HG02678 (cell line): ENCODE results near the gene FAAP20.
A peak's percentile ranks its signal among the peaks of the same experiment; 100 is the strongest.

Experiments used
- ATAC-seq: cut with Tn5 transposase; IDR thresholded peaks from one replicate; pipeline ENCODE4 v1.9.1; 2021; ENCODE audit warnings: mild to moderate bottlenecking, moderate library complexity; ENCODE audit not compliant: unreplicated experiment

Gene FAAP20

DNA sequence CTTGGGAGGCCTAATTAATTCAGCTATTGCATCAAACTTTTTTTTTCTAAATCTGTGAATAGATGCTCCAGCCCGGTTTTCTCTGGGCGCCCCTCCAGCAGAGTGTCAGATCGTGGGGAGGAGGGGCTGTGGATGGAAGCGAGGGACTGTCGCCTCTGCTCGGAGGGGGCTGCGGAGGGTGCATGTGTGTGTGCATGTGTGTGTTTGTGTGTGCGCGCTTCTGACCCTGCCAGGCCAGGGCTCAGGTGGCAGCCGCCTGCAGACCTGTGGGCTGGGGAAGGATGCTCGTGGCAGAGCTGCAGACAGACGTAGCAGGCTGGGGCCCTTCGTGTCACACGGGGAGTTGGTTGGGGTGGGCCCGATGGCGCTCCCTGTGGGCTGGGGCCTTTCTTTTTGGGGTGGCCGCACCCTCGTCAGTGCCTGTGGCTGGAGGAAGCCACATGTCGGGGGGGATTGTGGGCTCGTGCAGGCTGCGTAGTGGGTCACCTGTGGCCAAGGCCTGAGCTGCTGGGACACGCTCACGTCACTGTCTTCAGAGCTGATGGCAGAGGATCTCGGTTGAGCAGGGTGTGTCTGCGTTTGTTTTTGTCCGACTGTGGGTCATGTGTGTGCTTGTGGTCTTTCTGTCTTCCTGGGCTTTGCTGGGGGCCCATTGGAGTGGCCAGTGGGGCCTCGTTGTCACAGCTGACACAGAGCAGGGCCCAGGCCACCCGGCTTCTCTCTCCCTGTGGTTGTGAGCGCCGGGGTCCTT lies 36.4 kb upstream of the FAAP20 start:
- ATAC-seq = no peak

DNA sequence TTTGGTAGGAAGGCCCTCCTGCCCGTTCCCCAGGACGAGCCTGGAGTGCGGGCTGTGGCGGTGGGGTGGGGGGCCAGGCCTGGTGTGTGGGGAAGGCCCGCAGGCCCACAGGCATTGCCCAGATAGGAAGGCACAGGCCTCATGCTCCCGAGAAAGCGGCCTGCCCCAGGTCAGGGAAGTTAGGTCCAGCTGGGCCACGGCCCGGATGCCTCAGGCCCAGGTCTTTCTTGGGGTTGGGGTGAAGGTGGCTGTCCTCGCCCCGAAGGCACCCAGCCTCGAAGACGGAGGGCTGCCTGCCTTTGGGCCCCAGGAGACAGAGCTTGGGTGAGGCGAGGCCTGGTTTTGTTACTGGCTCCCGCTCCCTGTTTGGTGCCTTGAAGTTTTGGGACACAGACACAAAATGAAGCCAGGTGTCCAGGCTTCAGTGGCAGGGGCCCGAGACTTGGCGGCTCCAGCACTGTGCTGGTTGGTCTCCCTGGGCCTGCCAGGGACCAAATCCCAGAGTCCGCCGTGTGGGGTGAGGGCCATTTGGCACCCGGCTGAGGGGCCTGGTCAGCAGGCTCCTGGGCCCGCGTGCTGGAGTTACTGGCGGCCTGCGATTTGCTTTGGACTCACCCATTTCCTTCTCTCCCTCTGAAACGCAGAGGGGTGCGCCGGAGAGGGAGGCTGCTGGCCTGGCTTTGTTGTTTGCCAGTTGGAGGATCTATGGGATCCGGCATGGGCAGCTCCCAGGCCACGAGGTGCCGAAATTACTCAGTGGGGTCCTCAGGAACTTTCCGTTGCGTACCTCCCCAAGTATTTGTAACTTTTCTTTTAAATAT lies 35.5 kb upstream of the FAAP20 start:
- ATAC-seq = no peak

DNA sequence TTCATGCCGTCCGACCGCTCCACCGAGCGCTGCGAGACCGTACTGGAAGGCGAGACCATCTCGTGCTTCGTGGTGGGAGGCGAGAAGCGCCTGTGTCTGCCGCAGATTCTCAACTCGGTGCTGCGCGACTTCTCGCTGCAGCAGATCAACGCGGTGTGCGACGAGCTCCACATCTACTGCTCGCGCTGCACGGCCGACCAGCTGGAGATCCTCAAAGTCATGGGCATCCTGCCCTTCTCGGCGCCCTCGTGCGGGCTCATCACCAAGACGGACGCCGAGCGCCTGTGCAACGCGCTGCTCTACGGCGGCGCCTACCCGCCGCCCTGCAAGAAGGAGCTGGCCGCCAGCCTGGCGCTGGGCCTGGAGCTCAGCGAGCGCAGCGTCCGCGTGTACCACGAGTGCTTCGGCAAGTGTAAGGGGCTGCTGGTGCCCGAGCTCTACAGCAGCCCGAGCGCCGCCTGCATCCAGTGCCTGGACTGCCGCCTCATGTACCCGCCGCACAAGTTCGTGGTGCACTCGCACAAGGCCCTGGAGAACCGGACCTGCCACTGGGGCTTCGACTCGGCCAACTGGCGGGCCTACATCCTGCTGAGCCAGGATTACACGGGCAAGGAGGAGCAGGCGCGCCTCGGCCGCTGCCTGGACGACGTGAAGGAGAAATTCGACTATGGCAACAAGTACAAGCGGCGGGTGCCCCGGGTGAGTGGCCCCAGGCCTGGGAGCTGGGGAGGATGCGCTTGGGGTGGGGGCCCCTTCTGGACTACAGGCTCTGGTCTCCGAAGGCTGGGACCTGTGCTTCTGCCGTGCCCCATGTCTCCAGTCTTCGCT lies 34.7 kb upstream of the FAAP20 start:
- no peak for ATAC-seq

DNA sequence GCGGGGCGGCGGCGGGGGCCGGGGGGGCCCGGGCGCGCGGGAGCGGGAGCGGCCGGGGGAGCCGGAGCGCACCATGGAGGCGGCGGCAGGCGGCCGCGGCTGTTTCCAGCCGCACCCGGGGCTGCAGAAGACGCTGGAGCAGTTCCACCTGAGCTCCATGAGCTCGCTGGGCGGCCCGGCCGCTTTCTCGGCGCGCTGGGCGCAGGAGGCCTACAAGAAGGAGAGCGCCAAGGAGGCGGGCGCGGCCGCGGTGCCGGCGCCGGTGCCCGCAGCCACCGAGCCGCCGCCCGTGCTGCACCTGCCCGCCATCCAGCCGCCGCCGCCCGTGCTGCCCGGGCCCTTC lies 34.1 kb upstream of the FAAP20 start:
- no peak for ATAC-seq

DNA sequence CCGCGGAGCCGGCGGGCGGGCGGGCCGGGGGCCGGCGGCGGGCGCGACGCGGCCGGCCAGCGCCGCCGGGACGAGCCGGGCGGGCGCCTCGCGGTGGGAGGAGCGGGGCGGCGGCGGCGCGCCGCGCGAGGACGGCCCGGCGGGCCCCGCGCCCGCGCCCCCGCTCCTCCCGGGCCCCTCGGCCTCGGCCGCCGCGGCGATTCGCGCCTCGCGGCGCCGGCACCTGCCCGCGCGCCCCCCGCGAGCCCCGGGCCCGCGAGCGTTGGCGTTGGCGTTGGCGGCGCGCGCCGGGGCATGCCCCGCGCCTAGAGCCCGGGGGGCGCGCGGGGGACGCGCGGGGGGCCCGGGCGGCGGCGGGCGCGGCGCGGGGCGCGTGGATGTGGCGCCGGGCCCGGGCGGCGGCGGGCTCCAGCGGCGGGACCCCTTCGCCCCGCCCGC lies 33.6 kb upstream of the FAAP20 start, which contains the start of gene SKI:
SKI (plus strand) TSS at position 163 of the 438 bp plus-strand sequence. CDS start 448 bp downstream, outside the sequence.
- no peak for ATAC-seq

DNA sequence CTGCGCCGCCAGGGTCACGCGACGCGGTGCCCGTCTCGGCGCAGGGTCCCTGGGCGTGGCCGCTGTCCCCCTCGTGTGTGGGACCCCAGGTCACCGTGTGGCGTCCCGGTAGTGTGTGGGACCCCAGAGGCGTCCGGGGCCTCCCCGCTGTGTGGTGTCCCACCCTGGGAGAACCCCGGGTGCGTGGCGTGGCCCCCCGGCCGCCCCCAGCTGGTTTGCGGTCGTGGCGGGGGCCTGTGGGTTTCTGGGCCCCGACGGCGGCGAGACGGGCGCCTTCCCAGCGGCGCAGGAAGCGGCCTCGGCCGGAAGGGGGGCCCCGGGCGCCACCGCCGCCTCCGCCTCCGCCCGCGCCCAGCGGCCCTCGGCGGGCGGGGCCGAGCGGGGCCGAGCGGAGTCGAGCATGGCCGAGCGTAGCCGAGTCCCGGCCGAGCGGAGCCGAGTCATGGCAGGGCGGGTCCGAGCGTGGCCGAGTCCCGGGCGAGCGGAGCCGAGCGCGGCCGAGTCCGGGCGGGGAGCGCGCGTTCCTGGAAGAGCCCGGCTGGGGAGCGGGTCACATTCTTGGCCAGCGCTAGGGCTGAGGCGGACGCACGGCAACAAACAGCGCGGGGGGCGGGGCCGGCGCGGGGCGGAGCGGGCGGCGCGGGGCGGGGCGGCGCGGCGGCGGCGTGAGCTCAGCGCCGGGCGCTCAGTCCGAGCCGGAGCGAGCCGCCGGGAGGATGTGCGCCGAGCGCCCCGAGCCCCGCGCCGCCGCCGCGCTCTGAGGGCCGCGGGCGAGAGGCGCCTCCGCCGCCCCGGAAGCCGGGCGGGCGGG lies 33.0 kb upstream of the FAAP20 start:
- ATAC-seq = peak; percentile 84

DNA sequence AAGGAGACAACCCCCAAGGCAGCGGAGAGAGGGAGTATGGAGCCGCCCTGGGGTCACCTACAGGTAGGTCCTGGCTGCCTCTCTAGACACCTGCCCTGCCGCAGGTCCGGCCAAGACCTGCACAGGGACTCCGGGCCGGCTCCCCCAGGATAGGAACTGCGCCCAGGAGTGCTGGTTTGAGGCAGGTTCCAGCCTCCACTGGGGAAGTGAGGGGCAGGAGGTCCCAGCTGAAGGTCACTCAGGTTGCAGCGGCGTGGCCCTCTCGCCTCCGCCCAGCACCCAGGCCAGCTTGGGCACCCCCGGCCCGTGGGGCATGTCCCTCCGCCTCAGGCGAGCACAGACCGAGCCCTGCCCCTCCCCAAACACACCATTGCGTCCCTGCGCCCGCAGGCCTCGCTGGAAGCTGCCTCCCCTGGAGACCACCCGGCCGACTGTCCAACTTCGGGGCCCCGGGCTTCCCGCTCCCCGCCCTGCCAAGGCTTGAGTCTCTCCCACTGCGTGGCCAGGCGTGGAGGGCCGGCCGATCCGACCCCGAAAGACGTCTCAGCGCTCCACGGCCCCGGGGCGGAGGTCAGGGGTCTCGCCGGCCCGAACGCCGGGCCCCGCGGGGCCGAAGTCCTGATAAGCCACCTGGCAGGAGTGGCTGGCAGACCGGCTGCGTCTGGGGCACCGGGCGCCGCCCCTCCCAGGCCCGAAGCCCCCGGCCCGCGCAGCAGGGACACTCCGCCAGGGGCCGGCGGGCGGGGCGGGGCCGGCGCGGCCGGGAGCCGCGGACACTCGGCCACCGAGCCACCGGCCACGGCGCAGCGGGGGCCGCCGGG lies 32.2 kb upstream of the FAAP20 start:
- peak; percentile 3 for ATAC-seq

DNA sequence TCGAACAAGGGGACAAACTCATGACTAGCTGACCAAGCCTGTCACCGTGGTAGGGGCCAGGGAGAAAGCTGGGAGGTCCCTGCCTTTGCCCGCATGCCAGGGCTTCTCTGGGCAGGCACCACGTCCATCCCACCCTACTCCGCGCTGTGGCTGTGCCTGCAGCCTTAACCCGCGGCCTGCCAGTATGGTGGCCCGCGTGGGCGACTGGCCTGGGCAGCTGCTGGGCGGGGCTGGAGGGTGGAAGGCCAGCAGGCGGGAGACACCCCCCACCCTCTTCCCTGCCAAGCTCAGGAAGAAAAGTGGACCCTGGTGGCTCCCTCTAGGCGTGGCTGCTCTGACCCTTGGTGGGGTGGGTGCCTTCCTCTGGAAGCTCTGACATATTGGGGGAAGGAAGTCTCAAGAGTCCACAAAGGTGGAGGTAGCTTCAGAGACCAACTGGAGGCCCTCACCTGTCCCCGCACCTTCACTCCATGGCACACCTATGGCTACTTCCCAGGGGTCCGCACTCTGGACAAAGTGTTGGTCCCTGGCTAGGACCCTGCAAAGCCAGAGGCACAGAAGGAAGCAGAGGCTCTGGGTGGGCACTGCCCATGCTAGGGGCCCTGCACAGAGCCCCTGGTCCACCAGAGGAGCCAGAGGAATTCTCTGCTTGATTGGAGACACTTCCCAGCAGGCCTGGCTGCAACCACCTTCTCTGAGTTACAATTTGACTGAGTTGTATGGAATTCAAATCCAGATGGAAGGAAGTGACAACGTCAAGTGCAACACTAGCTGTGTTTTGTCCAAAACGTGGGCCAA lies 30.3 kb upstream of the FAAP20 start:
- no peak for ATAC-seq

DNA sequence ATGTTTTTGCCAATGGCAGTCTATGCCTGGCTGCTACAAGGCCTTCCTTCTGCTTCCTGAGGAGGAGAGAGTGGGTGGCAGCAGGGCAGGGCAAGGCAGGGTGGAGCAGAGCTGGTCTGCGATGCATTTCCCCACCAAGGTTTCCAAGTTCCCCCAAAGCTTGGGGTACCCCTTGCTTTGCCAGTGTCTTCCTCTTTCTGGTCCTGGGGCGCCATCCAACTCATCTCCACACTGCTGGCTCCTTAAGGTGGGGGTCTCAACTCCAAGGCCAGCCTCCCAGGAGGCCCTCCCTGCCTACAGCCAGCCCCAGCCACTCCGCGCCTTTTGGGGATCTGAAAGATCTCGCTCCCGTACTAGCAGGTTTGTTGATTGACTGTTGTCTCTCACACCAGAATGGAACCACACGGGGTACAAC lies 29.6 kb upstream of the FAAP20 start:
- no peak for ATAC-seq

DNA sequence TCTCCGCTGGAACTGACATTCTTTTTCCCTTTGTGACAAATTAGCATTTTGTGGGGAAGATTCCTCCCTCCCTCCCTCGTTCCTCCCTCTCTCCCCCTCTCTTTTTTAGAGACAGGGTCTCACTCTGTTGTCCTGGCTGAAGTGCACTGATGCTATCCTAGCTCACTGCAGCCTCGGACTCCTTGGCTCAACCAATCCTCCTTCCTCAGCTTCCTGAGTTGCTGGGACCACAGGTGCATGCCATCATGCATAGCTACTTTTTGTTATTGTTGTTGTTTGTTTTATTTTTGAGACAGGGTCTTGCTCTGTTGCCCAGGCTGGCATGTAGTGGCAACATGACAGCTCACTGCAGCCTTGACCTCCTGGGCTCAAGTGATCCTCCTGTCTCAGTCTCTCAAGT lies 26.7 kb upstream of the FAAP20 start:
- no peak for ATAC-seq

DNA sequence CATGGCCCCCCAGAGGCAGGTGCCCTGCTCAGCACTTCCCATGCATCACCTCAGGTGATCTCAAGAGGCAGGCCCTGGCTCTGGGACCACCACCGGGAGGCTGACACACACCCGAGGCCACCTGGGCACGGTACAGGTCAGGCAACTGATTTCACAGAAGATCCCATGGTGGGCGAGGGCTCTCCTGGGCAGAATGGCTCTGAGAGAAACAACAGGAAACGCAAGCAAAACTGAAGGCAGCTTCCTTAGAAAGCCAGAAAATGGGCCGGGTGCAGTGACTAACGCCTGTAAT lies 22.1 kb upstream of the FAAP20 start:
- no peak for ATAC-seq

DNA sequence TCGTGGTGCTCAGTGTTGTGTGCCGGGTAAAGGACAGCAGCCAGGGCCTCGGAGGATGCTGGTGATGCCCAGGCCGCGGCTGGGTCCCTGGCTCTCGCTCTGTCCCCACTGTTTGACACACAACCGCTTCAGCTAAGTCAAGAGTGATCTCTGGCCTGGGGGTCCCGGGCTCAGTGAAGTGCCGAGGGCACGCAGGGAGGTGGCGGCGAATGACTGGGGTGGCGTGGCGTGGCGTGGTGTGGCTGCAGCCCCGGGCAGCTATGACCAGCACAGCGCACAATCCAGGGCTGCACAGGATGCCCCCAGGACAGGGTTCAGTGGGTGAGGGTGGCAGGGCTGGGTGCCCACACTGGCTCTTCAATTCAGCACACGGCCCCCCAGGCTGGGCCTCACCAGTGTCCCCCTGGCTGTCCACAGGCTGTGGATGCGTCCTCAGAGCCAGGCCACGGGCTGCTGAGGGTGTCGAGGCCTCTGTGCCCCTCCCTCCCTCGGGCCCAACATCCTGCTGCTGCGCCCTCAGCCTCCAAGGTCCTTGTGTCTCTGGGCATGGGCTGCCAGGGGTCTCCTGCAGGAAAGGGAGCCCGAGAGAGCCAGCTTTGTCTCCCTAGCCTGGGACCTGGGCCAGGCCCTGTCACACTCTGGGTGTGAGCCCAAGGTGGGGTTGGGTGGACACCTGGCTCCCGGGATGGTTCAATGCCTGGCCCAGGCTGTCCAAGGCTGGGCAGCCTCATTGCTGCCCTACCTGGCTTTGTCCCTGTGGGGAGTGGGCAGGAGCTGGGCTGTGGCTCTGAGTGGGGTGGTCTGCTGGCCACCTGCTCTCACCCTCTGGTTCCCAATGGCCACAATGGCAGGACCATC lies 21.6 kb upstream of the FAAP20 start:
- no peak for ATAC-seq

DNA sequence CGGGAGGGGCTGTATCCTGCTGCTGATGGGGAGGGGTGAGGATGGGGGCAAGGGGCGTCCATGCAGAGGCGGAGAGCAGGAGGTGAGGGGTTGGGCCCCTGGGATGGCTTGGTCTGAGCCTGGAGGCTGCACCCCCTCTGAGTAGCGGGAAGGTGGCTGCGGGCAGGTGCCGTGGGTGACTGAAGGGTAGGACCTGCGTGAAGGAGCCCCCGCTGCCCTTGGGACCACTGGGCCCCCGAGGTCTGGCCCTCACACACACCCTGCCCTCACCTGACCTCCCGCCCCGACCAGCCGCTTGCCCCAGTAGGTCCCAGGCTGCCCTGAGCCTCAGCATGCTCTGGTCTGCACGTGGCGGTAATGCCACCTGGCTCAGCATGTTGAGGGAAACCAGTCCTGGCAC lies 20.8 kb upstream of the FAAP20 start:
- no peak for ATAC-seq

DNA sequence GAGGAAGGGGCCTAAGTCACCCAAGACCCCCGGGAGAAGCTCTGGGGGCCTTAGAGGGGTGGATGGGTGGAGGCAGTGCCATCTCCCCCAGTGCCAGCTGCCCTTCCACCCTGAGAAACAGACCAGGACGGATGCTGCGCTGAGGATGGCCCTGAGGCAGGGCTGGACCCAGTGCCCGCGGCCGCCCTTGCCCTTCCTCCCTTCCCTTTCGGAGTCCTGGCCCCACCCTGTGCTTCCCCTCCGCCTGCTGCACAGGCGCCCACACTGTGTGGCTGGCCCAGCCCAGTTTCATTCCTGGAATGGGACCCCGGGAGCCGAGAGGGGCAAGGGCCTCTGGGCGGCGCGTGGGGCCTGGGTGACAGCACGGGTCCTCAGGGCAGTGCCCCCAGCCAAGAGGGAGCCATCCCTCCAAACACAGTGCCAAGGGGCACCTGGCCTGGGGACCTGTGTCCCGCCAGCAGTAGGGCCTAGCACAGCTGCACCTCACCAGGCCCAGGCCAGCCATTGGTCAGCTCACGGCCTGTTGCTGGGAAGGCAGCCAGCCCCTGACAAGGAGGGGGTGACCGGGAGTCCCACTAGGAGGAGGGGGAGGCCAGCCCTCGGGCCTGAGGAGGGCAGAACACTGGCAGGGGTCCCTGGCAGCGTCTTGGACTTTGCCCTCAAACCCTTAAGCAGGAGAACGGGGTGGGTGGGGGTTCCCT lies 20.1 kb upstream of the FAAP20 start:
- ATAC-seq = no peak

DNA sequence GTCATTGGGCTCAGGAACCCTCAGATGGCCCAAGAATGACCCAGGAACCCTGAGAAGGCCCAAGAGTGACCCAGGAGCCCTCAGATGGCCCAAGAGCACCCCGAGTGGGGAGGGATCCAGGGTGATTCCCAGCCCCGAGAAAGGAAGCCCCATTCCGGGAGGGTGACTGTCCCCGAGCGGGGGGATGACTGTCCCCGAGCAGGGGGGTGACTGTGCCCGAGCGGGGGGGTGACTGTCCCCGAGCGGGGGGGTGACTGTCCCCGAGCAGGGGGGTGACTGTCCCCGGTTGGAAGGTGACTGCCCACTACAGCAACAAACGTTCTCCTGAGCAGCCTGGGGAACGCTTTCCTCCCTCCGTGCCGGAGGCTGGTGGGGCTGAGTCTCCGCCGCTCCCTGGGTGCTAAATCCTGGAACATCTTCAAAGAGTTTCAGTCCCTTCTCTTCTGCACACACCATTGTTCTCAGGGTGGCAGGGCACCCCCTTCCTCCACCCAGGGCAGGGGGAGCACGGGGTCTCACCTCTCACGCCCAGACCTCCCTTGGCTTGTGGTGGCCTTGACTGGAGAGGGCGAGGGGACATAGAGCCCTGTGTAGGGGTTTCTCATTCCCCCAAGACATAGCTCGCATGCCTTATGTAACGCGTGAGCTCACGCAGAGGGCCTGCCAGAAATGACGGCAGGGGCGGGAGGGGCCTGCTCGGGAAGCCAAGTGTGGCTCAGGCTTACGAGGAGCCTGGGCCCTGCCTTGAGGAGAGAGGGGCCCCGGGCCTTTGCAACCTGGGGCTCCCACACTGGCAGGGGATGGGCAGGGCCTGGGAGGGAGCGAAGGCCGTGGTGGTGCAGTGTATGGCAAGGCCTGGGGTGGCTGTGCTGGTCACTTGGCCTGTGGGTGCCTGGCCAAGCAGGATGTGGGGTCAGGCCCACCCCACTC lies 19.3 kb upstream of the FAAP20 start:
- no peak for ATAC-seq
